Common myeloid progenitor, CD34-positive (primary cell): ENCODE data around the gene ATXN2. TPM values are rescaled to one million over a fixed set of nuclear protein-coding genes. Genes with fewer than 3 reads are reported as not detected.

Source experiments
- CTCF ChIA-PET: fragments of 350-600 bp; sonication (Branson Sonifier 250); formaldehyde crosslinking; loops from one replicate; lab custom pipeline; 2021; ENCODE audit warnings: antibody characterized with exemption; lab: Charles Lee
- POLR2A ChIA-PET: fragments of 350-600 bp; sonication (Branson Sonifier 250); formaldehyde crosslinking; loops from one replicate; lab custom pipeline; 2021; ENCODE audit warnings: antibody characterized with exemption; lab: Charles Lee
- DNase-seq, 3 donors: peaks; one replicate each; pipeline versions ENCODE4 v3.0.0 to v3.0.0-alpha.2; 2013
- H3K27ac ChIP-seq, 2 experiments: 1 replicate in 1 of 2; 2 replicates in 1 of 2; pipeline ENCODE4 v1.7.0; 2013; ENCODE audit warnings: inconsistent platforms in 2 of 2, low read length in 2 of 2, mild to moderate bottlenecking in 2 of 2, low read depth in 1 of 2, moderate library complexity in 1 of 2; ENCODE audit not compliant: severe bottlenecking in 2 of 2, insufficient read depth in 1 of 2, poor library complexity in 1 of 2
- H3K27me3 ChIP-seq, 5 experiments: replicated peaks in 2 of 5; 1 replicate in 3 of 5; 2 replicates in 2 of 5; pipeline versions ENCODE4 v1.6.1 to v1.7.0; 2013; ENCODE audit warnings: low read length in 4 of 5, mild to moderate bottlenecking in 2 of 5, moderate library complexity in 2 of 5, inconsistent platforms in 1 of 5; ENCODE audit not compliant: insufficient read depth in 5 of 5, control insufficient read depth in 4 of 5
- H3K36me3 ChIP-seq, 4 experiments: 1 replicate in 2 of 4; 2 replicates in 2 of 4; pipeline versions ENCODE4 v1.6.1 to v1.7.0; 2013; ENCODE audit warnings: low read length in 3 of 4, control low read depth in 1 of 4, mild to moderate bottlenecking in 1 of 4; ENCODE audit not compliant: control insufficient read depth in 4 of 4, insufficient read depth in 4 of 4
- H3K4me1 ChIP-seq, 4 experiments: 1 replicate in 3 of 4; 2 replicates in 1 of 4; pipeline versions ENCODE4 v1.6.1 to v1.7.1; 2013; ENCODE audit warnings: low read length in 3 of 4, mild to moderate bottlenecking in 3 of 4, control low read depth in 1 of 4, inconsistent platforms in 1 of 4, moderate library complexity in 1 of 4; ENCODE audit not compliant: control insufficient read depth in 4 of 4, insufficient read depth in 4 of 4; ENCODE audit errors: control extremely low read depth in 1 of 4
- H3K4me3 ChIP-seq, 7 experiments: 1 replicate in 4 of 7; 2 replicates in 3 of 7; pipeline versions ENCODE4 v1.5.1 to v1.7.0; 2013; ENCODE audit warnings: mild to moderate bottlenecking in 7 of 7, low read length in 6 of 7, moderate library complexity in 6 of 7, inconsistent platforms in 2 of 7, low read depth in 2 of 7, control low read depth in 1 of 7; ENCODE audit not compliant: insufficient read depth in 4 of 7, control insufficient read depth in 1 of 7; ENCODE audit errors: extremely low read depth in 1 of 7
- H3K9me3 ChIP-seq, 5 experiments: 1 replicate in 4 of 5; 2 replicates in 1 of 5; pipeline versions ENCODE4 v1.6.1 to v1.7.1; 2013; ENCODE audit warnings: low read length in 4 of 5, mild to moderate bottlenecking in 2 of 5, inconsistent platforms in 1 of 5, low read depth in 1 of 5, moderate library complexity in 1 of 5; ENCODE audit not compliant: control insufficient read depth in 4 of 5, insufficient read depth in 2 of 5; ENCODE audit errors: control extremely low read depth in 1 of 5
- WGBS: methylation state at CpG from one replicate; pipeline ENCODE4 v1.1.5; 2013; ENCODE audit not compliant: insufficient coverage; 5-methylcytosine and 5-hydroxymethylcytosine counted together
- polyA plus RNA-seq: library from polyadenylated mRNA; unstranded; fragments of 120-200 nt; gene quantifications from one replicate; pipeline ENCODE4 v1.2.1, GENCODE V29; 2013

The ATXN2 gene, protein sequence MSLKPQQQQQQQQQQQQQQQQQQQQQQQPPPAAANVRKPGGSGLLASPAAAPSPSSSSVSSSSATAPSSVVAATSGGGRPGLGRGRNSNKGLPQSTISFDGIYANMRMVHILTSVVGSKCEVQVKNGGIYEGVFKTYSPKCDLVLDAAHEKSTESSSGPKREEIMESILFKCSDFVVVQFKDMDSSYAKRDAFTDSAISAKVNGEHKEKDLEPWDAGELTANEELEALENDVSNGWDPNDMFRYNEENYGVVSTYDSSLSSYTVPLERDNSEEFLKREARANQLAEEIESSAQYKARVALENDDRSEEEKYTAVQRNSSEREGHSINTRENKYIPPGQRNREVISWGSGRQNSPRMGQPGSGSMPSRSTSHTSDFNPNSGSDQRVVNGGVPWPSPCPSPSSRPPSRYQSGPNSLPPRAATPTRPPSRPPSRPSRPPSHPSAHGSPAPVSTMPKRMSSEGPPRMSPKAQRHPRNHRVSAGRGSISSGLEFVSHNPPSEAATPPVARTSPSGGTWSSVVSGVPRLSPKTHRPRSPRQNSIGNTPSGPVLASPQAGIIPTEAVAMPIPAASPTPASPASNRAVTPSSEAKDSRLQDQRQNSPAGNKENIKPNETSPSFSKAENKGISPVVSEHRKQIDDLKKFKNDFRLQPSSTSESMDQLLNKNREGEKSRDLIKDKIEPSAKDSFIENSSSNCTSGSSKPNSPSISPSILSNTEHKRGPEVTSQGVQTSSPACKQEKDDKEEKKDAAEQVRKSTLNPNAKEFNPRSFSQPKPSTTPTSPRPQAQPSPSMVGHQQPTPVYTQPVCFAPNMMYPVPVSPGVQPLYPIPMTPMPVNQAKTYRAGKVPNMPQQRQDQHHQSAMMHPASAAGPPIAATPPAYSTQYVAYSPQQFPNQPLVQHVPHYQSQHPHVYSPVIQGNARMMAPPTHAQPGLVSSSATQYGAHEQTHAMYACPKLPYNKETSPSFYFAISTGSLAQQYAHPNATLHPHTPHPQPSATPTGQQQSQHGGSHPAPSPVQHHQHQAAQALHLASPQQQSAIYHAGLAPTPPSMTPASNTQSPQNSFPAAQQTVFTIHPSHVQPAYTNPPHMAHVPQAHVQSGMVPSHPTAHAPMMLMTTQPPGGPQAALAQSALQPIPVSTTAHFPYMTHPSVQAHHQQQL
- 50.9 TPM for polyA plus RNA-seq

GRCh38 chr12:111598637-111599452 is at the start of gene ATXN2:
ATXN2 (minus strand) TSS chr12:111599315; CDS start chr12:111599034, 281 bp downstream.
- peaks cover 13 to 30% (median 25%) of the 10 kb centered on the region in 4 experiments for H3K4me1 ChIP-seq
- DNase-seq = peak in 1 of 3 donors; percentile 68
- CTCF ChIA-PET = no interaction called here
- POLR2A ChIA-PET = interaction anchor here (0.6 kb wide), 1 partner anchor 19 kb away, joined by 3 read pairs; no protein-coding TSS in a partner anchor
- under 1% methylated on average over 95 of the region's 119 CpGs for WGBS
- H3K27ac ChIP-seq = peak within 1 kb of the TSS; percentile 90 to 94
- no peaks in the 10 kb centered on the region for H3K9me3 ChIP-seq
- no peaks in the 10 kb centered on the region for H3K27me3 ChIP-seq
- no peaks in the 10 kb centered on the region for H3K36me3 ChIP-seq
- peak within 1 kb of the TSS; percentile 74 to 95 (median 91) for H3K4me3 ChIP-seq

DNA sequence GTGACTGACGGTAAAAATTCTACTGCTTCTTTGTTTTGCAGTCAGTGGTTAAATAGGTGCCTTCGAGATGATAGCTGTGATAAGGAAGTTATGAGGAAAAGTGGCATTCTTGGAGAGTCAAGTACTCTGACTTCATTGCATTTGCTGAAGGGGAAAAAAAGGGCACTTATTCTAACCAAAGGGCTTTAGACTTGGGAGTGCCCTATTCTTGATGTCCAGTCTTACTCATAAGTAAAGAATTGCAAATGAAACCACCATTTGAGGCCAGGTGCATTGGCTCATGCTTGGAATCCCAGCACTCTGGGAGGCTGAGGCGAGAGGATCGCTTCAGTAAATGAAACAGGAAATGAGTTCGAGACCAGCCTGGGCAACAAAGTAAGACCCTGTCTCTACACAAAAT is 46.3 kb upstream of the ATXN2 start:
- Histone ChIP-seq H3K27ac (no peak overlapping the region), H3K4me1 (no peaks in the 10 kb centered on the region), H3K36me3 (peaks cover 19 to 62% (median 49%) of the 10 kb centered on the region in 4 experiments), H3K27me3 (no peaks in the 10 kb centered on the region), H3K9me3 (no peaks in the 10 kb centered on the region), H3K4me3 (no peak overlapping the region)
- POLR2A ChIA-PET = no interaction called here
- DNase-seq = no peak
- WGBS = 100% methylated on average over 5 of the region's 5 CpGs
- CTCF ChIA-PET = no interaction called here

DNA sequence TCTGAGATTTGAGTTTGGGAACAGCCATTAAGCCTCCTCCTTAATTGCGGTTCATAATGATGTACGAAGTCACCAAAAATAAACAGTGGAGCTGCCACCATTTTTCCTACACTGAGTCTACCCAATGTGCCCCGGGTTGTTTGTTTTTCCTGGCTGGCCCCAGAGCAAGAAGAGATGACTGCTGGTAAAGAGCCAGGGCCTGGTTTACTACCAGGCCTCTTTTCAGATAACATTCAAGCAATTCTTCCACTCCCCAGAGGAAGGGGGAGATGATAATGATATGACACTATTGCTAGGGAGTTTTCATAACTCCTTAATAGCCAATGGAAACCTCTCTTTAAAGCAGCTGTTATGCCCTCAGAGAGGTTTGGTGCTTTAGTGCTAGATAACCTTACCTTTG is 44.3 kb upstream of the ATXN2 start:
- CTCF ChIA-PET = interaction anchor here (1.0 kb wide), 1 partner anchor 10 kb away, joined by 3 read pairs; no protein-coding TSS in a partner anchor
- peaks cover 19 to 60% (median 45%) of the 10 kb centered on the region in 4 experiments for H3K36me3 ChIP-seq

GRCh38 chr12:111642681-111643426 is 43.7 kb upstream of the ATXN2 start:
- peaks cover 19 to 60% (median 46%) of the 10 kb centered on the region in 4 experiments for H3K36me3 ChIP-seq
- CTCF ChIA-PET = no interaction called here
- no peaks in the 10 kb centered on the region for H3K9me3 ChIP-seq
- POLR2A ChIA-PET = no interaction called here
- H3K27ac ChIP-seq = no peak overlapping the region
- H3K4me1 ChIP-seq = no peaks in the 10 kb centered on the region
- no peaks in the 10 kb centered on the region for H3K27me3 ChIP-seq
- no peak for DNase-seq
- H3K4me3 ChIP-seq = no peak overlapping the region
- WGBS = 100% methylated on average over 2 of the region's 4 CpGs

More for the DNA sequence above, 44.3 kb upstream of the ATXN2 start:
- Histone ChIP-seq H3K4me3 (no peak overlapping the region), H3K9me3 (no peaks in the 10 kb centered on the region), H3K27me3 (no peaks in the 10 kb centered on the region), H3K27ac (no peak overlapping the region), H3K4me1 (no peaks in the 10 kb centered on the region)
- POLR2A ChIA-PET = no interaction called here
- no peak for DNase-seq
- 100% methylated on average over 2 of the region's 3 CpGs for WGBS

DNA sequence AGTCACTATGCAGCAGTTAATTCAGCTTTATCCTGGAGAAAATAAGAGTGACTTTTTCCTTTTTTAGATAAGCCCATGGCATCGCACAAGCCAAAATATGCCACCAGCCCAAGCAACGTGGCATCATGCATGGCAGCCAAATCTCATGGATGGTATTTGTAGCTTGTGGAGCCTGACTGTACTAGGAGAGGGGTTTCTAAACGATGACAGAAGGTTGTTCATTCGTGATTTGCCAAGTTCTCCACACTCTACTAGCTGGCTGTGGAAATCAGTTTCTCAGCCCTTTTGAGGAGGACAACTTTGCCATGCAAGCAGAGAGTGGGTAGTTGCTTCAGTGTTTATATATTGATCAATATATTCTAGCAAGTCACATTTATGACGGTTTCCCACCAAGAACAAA is 41.4 kb upstream of the ATXN2 start:
- 100% methylated on average over 1 of the region's 5 CpGs for WGBS
- ChIA-PET POLR2A (no interaction called here), CTCF (interaction anchor here (0.8 to 1.4 kb wide), 2 partner anchors 11 to 23 kb away, joined by 3 read pairs; no protein-coding TSS in a partner anchor)
- Histone ChIP-seq H3K4me1 (peaks cover 0 to 9% (median 2%) of the 10 kb centered on the region in 4 experiments), H3K27me3 (no peaks in the 10 kb centered on the region), H3K4me3 (no peak overlapping the region), H3K9me3 (no peaks in the 10 kb centered on the region), H3K36me3 (peaks cover 19 to 40% (median 29%) of the 10 kb centered on the region in 4 experiments), H3K27ac (no peak overlapping the region)
- no peak for DNase-seq

DNA sequence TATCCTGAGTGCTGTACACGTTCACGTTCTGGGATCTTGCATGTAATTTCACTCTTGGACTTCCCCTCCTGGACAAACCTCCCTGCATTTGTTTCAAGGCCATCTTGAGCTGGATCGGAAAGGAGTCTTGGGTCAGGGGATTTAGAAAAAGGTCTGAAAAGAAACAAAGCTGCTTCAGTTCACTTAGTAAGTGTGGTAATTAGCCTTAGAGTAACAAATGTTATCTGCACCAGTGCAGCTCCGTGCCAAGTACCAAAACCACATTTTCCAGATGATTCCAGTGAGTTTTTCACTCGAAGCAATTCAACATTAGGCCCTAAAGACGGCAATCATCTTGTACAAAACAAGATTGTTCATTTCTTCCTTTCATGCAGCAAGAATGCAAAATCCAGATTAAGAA is 39.4 kb upstream of the ATXN2 start:
- H3K4me3 ChIP-seq = no peak overlapping the region
- no peak overlapping the region for H3K27ac ChIP-seq
- whole genome bisulfite sequencing = 88% methylated on average over 5 of the region's 6 CpGs
- H3K27me3 ChIP-seq = no peaks in the 10 kb centered on the region
- H3K4me1 ChIP-seq = peaks cover 0 to 13% (median 4%) of the 10 kb centered on the region in 4 experiments
- DNase-seq = peak in 2 of 3 donors; percentile 5 to 14
- ChIA-PET POLR2A (no interaction called here), CTCF (no interaction called here)
- peaks cover 10 to 26% (median 15%) of the 10 kb centered on the region in 4 experiments for H3K36me3 ChIP-seq
- no peaks in the 10 kb centered on the region for H3K9me3 ChIP-seq
